GM18861 (cell line): Measurements from ENCODE around the gene CARHSP1.
"Not testable (repeated sequence)": the region's sequence is repeated elsewhere in the genome, so short reads cannot be mapped to it uniquely, and the experiment has no call there.

Source experiments
- ATAC-seq: cut with Tn5 transposase; IDR thresholded peaks from one replicate; pipeline ENCODE4 v1.9.1; 2021; ENCODE audit not compliant: unreplicated experiment

CARHSP1 gene

DNA sequence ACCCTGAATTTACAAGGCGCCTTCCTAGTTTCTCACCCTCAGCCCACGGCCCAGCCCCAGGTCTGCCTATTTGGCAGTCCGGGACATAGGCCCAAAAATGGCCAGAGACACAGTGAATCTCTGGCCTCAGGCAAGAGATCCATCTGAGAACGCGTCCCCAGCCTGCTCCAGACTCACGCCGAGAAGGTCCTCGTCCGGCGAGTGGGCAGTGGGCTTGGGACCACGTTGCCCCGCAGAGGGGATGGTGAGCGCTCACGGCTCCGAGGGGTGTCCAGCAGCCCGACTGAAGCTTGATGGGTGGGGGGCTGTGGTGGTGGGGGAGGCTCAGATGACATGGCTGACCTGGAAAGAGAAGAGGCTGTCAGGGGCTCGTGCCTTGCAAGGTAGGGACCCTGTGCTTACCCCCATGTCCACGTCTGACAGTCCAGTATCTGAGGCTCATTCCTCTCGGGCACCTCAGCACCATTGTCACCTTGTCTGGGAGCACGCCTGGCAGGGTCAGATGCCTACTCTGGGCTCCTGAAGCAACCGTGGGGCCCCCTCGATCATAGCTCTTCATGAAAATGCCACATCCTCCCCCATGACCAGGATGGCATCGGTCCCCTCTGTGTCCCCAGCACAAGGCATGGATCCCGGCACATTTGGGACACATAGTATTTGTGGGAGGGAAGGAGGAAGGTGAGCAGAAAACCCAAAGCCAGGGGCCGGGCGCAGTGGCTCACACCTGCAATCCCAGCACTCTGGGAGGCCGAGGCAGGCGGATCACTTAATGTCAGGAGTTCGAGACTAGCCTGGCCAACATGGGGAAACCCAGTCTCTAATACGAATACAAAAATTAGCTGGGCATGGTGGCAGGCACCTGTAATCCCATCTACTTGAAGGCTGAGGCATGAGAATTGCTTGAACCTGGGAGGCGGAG lies 9.6 kb downstream of the CARHSP1 start:
- ATAC-seq = no peak

- ATAC-seq = no peak
Observed at GRCh38 chr16:8855972-8856371, 12.8 kb downstream of the CARHSP1 start.

- no peak for ATAC-seq
Observed at GRCh38 chr16:8855051-8855786, 13.6 kb downstream of the CARHSP1 start.

DNA sequence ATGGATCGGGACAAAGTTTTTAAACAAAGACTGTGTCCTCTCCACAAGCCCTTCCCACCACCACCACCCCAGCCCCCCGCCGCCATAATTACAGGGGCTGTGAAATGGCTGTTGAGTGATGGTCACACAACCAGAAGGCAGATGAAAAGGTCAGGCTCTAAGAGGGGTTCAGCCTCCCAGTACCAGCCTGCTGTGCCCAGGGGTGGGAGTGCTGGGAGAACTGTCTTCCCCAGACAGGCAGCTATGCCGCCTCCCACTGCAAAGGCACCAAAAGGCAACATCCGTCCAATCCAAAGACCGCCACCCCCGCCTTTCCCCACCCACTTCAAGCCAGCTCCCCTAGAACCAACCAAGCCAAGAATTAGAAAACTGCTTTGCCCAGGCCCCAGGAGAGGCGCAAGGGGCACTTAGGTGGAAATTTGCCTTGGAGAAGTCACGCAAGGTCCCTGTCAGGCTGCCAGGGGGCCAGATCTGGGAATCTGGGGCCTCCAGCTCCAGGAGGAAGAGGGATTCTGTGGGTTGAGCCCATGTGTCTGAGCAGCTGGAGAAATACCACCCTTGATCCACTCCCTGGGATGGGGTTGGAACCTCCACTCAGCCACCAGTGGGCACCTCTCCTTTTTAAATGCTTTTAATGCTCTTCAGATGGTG lies 14.4 kb downstream of the CARHSP1 start:
- no peak for ATAC-seq

GRCh38 chr16:8853611-8854010 lies 15.2 kb downstream of the CARHSP1 start:
- no peak for ATAC-seq

DNA sequence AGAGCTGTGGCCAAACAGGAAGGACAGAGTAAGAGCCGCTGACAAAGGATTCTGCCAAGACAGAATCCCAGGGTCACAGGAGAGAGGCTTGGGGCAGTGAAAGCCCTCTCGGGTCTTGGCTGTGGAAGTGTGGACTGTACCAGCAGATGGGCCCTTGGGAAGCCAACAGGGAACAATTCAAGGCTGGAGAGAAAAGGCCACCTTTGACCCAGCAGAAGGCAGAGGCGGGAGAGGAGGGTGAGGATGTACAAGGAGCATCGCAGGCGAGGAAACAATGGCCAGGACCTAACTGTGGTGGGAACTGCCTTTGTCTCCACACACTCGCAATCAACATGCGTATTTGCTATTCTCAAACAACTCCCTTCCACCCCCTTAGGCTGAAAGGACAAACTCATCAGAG lies 15.7 kb downstream of the CARHSP1 start:
- ATAC-seq = no peak

- no peak for ATAC-seq
Observed at GRCh38 chr16:8852534-8852933, 16.3 kb downstream of the CARHSP1 start.

DNA sequence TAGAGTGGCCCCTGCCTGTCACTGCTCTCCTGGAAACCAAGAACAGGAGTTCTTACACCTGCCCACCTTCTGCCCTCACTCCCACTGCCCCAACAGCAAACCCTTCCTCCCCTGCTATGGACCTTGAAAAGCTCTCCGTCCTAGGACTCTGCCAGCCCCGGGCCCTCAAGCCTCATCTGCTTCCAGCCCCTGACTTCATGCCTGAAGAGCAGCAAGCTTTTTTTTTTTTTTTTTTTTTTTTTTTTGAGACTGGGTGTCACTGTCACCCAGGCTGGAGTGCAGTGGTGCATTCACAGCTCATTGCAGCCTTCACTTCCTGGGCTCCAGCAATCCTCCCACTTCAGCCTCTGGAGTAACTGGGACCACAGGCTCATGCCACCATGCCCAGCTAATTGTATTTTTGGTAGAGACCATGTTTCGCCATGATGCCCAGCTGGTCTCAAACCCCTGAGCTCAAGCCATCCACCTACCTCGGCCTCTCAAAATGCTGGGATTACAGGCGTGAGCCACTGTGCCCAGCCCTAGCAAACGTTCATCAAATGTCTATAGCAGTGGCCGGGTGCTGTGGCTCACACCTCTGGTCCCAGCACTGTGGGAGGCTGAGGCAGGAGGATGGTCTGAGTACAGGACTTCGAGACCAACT lies 16.9 kb downstream of the CARHSP1 start:
- ATAC-seq = no peak

DNA sequence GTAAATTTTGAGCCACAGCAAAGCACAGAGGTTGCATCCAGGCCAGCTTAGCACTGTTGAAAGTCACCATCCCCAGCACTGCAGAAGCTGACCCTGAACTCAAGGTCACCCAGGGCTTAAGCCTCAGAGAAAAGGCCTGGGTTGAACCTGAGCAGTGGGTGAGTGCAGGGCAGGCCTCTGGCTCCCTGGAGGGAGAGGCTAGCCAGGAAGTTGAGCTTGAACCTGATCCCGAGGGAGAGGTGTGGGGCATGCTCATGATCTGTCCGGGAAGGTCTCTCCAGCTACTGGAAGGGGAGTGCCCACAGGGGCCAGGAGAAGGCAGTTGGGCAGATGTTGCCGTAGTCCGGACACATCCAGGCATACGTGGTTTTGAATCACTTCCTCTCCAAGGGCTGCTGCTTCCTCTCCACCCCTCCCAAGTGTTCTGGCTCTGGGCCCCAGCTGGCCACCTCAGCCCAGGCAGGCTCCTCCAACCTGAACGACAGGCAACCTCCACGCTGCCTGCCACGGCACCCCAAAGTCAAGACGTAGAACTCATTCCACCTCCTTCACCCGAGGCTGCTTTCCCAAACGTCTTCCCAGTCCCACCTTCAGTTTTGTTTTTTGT lies 18.4 kb downstream of the CARHSP1 start:
- no peak for ATAC-seq

DNA sequence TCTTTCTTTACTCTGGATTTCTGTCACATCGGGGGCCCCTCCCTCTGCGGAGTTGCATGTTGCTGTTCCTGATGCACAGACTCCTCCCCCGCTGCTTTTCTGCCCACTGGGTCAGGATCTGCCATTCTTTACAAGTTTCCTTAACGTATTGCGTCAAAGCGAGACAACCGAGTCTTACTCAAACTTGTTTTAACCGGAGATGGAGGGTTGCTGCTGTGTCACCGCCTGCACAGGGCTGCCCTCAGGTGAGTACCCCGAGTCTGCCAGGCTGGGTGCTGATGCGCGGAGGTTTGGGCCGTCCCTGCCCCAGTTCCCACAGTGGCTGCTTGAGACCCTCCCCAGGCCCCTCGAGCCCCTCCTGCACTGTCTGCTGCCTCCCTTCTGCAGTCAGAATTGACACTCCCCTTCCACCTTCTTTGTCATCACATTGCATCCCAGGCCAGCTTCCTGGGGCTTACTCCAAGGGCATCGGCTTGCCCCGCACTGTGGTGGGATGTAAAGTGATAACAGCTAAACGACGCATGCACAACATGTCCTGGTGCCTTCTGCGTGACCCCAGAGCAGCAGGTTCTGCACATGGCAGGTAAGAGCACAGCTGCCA lies 19.3 kb downstream of the CARHSP1 start:
- no peak for ATAC-seq

GRCh38 chr16:8848939-8849391 lies 19.8 kb downstream of the CARHSP1 start:
- ATAC-seq = no peak

GRCh38 chr16:8848231-8848938 lies 20.4 kb downstream of the CARHSP1 start:
- ATAC-seq = no peak

GRCh38 chr16:8847623-8848022 lies 21.2 kb downstream of the CARHSP1 start:
- ATAC-seq = no peak

DNA sequence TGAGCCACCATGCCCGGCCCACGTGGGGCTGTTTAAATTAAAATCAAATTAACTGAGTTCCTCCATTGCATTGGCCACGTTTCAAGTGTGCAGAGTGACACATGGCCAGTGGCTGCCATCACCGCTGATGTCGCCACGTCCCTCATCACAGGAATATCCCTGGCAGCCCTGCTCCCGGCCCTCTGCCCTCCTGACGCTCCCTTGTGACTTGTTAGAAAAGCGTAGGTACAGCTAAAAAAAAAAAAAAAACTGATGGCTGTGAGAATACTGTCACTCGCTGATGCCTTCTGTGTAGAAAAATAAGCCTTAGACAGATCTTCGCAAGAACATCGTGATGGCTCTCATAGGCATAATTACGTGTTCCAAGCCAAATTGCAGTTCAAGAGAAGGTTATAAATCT lies 21.7 kb downstream of the CARHSP1 start:
- ATAC-seq = no peak

GRCh38 chr16:8846401-8846932 lies 22.3 kb downstream of the CARHSP1 start:
- no peak for ATAC-seq

- no peak for ATAC-seq
Observed at GRCh38 chr16:8845699-8846298, 23.0 kb downstream of the CARHSP1 start.

DNA sequence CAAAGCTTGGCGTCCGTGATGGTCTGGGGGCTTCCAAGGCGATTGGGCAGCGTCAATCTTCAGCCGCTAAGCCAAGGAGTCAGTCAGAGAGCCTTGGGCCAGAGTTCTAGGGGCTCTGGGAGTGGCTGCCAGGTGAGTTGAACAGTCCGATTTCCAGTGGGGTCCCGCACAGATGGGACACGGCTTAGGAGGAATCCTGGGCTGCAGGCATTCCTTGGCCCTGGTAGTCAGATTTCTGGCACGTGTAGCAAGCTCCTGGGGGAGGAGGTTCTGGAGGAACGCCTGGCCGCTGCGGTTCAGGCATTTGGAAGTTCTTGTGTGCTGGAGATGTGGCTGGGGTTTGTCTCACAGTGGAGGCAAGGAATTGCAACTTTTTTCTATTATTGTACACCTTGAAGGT lies 25.5 kb downstream of the CARHSP1 start:
- not testable (repeated sequence) for ATAC-seq

- not testable (repeated sequence) for ATAC-seq
Observed at GRCh38 chr16:8842016-8842415, 26.8 kb downstream of the CARHSP1 start.

DNA sequence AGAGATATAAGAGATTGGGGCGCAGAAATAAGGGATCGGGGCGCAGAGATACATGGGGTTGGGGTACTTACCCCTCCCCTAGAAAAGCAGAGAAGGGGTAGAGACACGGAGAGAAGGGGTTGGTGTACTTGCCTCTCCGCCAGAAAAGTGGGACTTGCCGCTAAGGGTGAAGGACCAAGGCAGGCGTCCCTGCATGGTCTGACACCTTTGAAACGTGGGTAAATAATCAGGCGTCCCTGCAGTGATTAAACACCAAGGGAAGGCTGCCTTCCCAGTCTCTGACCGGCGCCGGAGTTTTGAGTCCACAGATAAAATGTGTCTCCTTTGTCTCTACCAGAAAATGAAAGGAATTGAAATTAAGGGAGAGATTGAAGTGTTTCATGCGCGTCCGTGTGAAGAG lies 31.2 kb downstream of the CARHSP1 start:
- ATAC-seq = not testable (repeated sequence)
